ENCODE results near the gene CNTFR. TPM values are rescaled to one million over a fixed set of nuclear protein-coding genes. Genes with fewer than 3 reads are reported as not detected.

CNTFR gene
- total RNA-seq, 4 donors from 2014 or later, result 19.7 to 146 (median 118) TPM

- H3K4me3 ChIP-seq, result no peak overlapping the region
- H3K27ac ChIP-seq, result peak overlapping the region in 1 of 4 donors; percentile 41
- H3K9me3 ChIP-seq, result no peaks in the 10 kb centered on the region
- ATAC-seq, result no peak
- peaks cover 8 to 14% of the 10 kb centered on the region in 2 donors for H3K4me1 ChIP-seq
- in situ Hi-C loops (cut with MboI; ENCODE audit: low sequenced_read_pairs in 4 of 4) (loop anchor here in 2 of 4 donors (5.0 kb wide), 2 partner anchors 45 to 50 kb away; no protein-coding TSS in a partner anchor), intact Hi-C loops (cut with DNase I; ENCODE audit: low total_unique reads) (no loop called here)
- H3K27me3 ChIP-seq, result no peaks in the 10 kb centered on the region
- TF ChIP-seq POLR2A (IDR thresholded peaks at IDR 0.05) (no peak), CTCF (IDR thresholded peaks at IDR 0.05 in 4 of 5, conservative IDR thresholded peaks at IDR 0.05 in 1 of 5) (no peak)
- DNase-seq, result peak in 1 of 2 donors; percentile 9
- peaks cover 0 to 6% of the 10 kb centered on the region in 2 donors for H3K36me3 ChIP-seq
These were observed 37.5 kb downstream of the CNTFR start for GRCh38 chr9:34551751-34552605.

GRCh38 chr9:34550681-34551270 lies 38.7 kb downstream of the CNTFR start:
- ATAC-seq (no peak), DNase-seq (no peak)
- no peak for TF ChIP-seq POLR2A (IDR thresholded peaks at IDR 0.05)
- TF ChIP-seq CTCF (IDR thresholded peaks at IDR 0.05 in 4 of 5, conservative IDR thresholded peaks at IDR 0.05 in 1 of 5), result no peak
- H3K27me3 ChIP-seq, result no peaks in the 10 kb centered on the region
- in situ Hi-C loops (cut with MboI; ENCODE audit: low sequenced_read_pairs in 4 of 4) (loop anchor here in 2 of 4 donors (5.0 kb wide), 2 partner anchors 47 to 52 kb away; no protein-coding TSS in a partner anchor), intact Hi-C loops (cut with DNase I; ENCODE audit: low total_unique reads) (no loop called here)
- peaks cover 0 to 14% of the 10 kb centered on the region in 2 donors for H3K4me1 ChIP-seq
- H3K36me3 ChIP-seq, result peaks cover 0 to 6% of the 10 kb centered on the region in 2 donors
- no peak overlapping the region for H3K4me3 ChIP-seq
- peak overlapping the region in 1 of 4 donors; percentile 41 for H3K27ac ChIP-seq
- H3K9me3 ChIP-seq, result no peaks in the 10 kb centered on the region

- TF ChIP-seq CTCF (IDR thresholded peaks at IDR 0.05 in 4 of 5, conservative IDR thresholded peaks at IDR 0.05 in 1 of 5) (no peak), POLR2A (IDR thresholded peaks at IDR 0.05) (no peak)
- in situ Hi-C loops (cut with MboI; ENCODE audit: low sequenced_read_pairs in 4 of 4) (loop anchor here in 2 of 4 donors (5.0 kb wide), 2 partner anchors 47 to 52 kb away; no protein-coding TSS in a partner anchor), intact Hi-C loops (cut with DNase I; ENCODE audit: low total_unique reads) (no loop called here)
- Histone ChIP-seq H3K27ac (peak overlapping the region in 1 of 4 donors; percentile 41), H3K36me3 (peaks cover 0 to 6% of the 10 kb centered on the region in 2 donors), H3K4me1 (peaks cover 0 to 9% of the 10 kb centered on the region in 2 donors), H3K9me3 (no peaks in the 10 kb centered on the region), H3K4me3 (no peak overlapping the region), H3K27me3 (no peaks in the 10 kb centered on the region)
- no peak for DNase-seq
- no peak for ATAC-seq
These were observed 39.4 kb downstream of the CNTFR start for GRCh38 chr9:34550016-34550680.

GRCh38 chr9:34549407-34549732 lies 40.2 kb downstream of the CNTFR start:
- TF ChIP-seq POLR2A (IDR thresholded peaks at IDR 0.05) (no peak), CTCF (IDR thresholded peaks at IDR 0.05 in 4 of 5, conservative IDR thresholded peaks at IDR 0.05 in 1 of 5) (no peak)
- no peaks in the 10 kb centered on the region for H3K27me3 ChIP-seq
- H3K4me3 ChIP-seq, result no peak overlapping the region
- ATAC-seq (no peak), DNase-seq (no peak)
- in situ Hi-C loops (cut with MboI; ENCODE audit: low sequenced_read_pairs in 4 of 4), result no loop called here
- intact Hi-C loops (cut with DNase I; ENCODE audit: low total_unique reads), result no loop called here
- no peaks in the 10 kb centered on the region for H3K9me3 ChIP-seq
- H3K4me1 ChIP-seq, result peaks cover 0 to 6% of the 10 kb centered on the region in 2 donors
- H3K27ac ChIP-seq, result peak overlapping the region in 1 of 4 donors; percentile 27
- H3K36me3 ChIP-seq, result peaks cover 0 to 2% of the 10 kb centered on the region in 2 donors
